Stimulated activated CD4-positive, alpha-beta T cell treated with anti-CD3 and anti-CD28 coated beads, TNF-alpha, amount 100 ng/mL, for 48 hours (primary cell): ENCODE measurements around the gene TRIM29.
A peak's percentile ranks its signal among the peaks of the same experiment; 100 is the strongest.
"Not testable (repeated sequence)": the region's sequence is repeated elsewhere in the genome, so short reads cannot be mapped to it uniquely, and the experiment has no call there.

Experiments
- DNase-seq, 3 donors: peaks; one replicate each; pipeline ENCODE4 v3.0.0-alpha.2; 2020; ENCODE audit warnings: low read depth in 3 of 3

The TRIM29 gene

GRCh38 chr11:120137611-120138521 lies at the start of gene TRIM29:
TRIM29 (minus strand) TSS chr11:120138113; CDS start chr11:120138031, 82 bp downstream.
- DNase-seq, result no peak

- peak in 1 of 3 donors; percentile 10 for DNase-seq
Measured at GRCh38 chr11:120186774-120187591, 49.1 kb upstream of the TRIM29 start.

- DNase-seq, result no peak
Measured at GRCh38 chr11:120186456-120186773, 48.5 kb upstream of the TRIM29 start.

- no peak for DNase-seq
Measured at GRCh38 chr11:120185706-120186455, 48.0 kb upstream of the TRIM29 start.

- DNase-seq, result no peak
Measured at GRCh38 chr11:120184946-120185705, 47.2 kb upstream of the TRIM29 start.

GRCh38 chr11:120184371-120184945 lies 46.5 kb upstream of the TRIM29 start:
- no peak for DNase-seq

- DNase-seq, result no peak
Measured at GRCh38 chr11:120183701-120184141, 45.8 kb upstream of the TRIM29 start.

GRCh38 chr11:120182790-120183491 lies 45.0 kb upstream of the TRIM29 start:
- DNase-seq, result no peak

- DNase-seq, result no peak
Measured at GRCh38 chr11:120182372-120182771, 44.5 kb upstream of the TRIM29 start.

GRCh38 chr11:120181376-120181975 lies 43.6 kb upstream of the TRIM29 start:
- DNase-seq, result no peak

- DNase-seq, result no peak
Measured at GRCh38 chr11:120180551-120181232, 42.8 kb upstream of the TRIM29 start.

GRCh38 chr11:120180063-120180462 lies 42.1 kb upstream of the TRIM29 start:
- not testable (repeated sequence) for DNase-seq

- no peak for DNase-seq
Measured at GRCh38 chr11:120179057-120179672, 41.3 kb upstream of the TRIM29 start.

- no peak for DNase-seq
Measured at GRCh38 chr11:120178561-120179056, 40.7 kb upstream of the TRIM29 start.

- DNase-seq, result no peak
Measured at GRCh38 chr11:120174866-120175265, 37.0 kb upstream of the TRIM29 start.

- DNase-seq, result no peak
Measured at GRCh38 chr11:120173807-120174206, 35.9 kb upstream of the TRIM29 start.

GRCh38 chr11:120173019-120173705 lies 35.2 kb upstream of the TRIM29 start:
- no peak for DNase-seq
